RCC 7860 (cell line): ENCODE measurements around the gene TRUB2.
"Not testable (repeated sequence)": the region's sequence is repeated elsewhere in the genome, so short reads cannot be mapped to it uniquely, and the experiment has no call there.

Experiments used
- DNase-seq: peaks from one replicate; pipeline ENCODE4 v3.0.0-alpha.2; 2015; ENCODE audit warnings: low spot score
- FAIRE-seq: peaks from 2 replicates; lab custom pipeline; 2012; peaks lifted over from hg19 to GRCh38; lab: Jason Lieb, UNC

Gene TRUB2

GRCh38 chr9:128341435-128341849 is 19.2 kb upstream of the TRUB2 start:
- peak; percentile 69 for DNase-seq
- no peak for FAIRE-seq

GRCh38 chr9:128340691-128341434 is 18.6 kb upstream of the TRUB2 start:
- no peak for FAIRE-seq
- no peak for DNase-seq

- FAIRE-seq: peak; percentile 47
Measured at GRCh38 chr9:128339761-128340690, 17.8 kb upstream of the TRUB2 start, which contains the start of gene SLC27A4. Gene SLC27A4 (plus strand): TSS chr9:128340527. CDS start chr9:128343133, 2,606 bp downstream.

GRCh38 chr9:128338852-128339614 is 16.8 kb upstream of the TRUB2 start:
- not testable (repeated sequence) for DNase-seq, FAIRE-seq

More at GRCh38 chr9:128339761-128340690, 17.8 kb upstream of the TRUB2 start, which contains the start of gene SLC27A4:
- DNase-seq: peak; percentile 94

- FAIRE-seq (no peak), DNase-seq (no peak)
Measured at GRCh38 chr9:128337936-128338335, 15.7 kb upstream of the TRUB2 start.

GRCh38 chr9:128335914-128336313 is 13.7 kb upstream of the TRUB2 start:
- DNase-seq: no peak
- FAIRE-seq: no peak

GRCh38 chr9:128335161-128335560 is 12.9 kb upstream of the TRUB2 start:
- no peak for FAIRE-seq
- no peak for DNase-seq

GRCh38 chr9:128333451-128333869 is 11.2 kb upstream of the TRUB2 start:
- FAIRE-seq (no peak), DNase-seq (no peak)

GRCh38 chr9:128325629-128326028 is 3.4 kb upstream of the TRUB2 start:
- FAIRE-seq: no peak
- no peak for DNase-seq

- DNase-seq: no peak
- FAIRE-seq: no peak
Measured at GRCh38 chr9:128324401-128324800, 2.2 kb upstream of the TRUB2 start.

GRCh38 chr9:128323791-128324190 is 1.5 kb upstream of the TRUB2 start:
- DNase-seq: no peak
- no peak for FAIRE-seq

GRCh38 chr9:128323212-128323730 is 1.0 kb upstream of the TRUB2 start:
- DNase-seq (no peak), FAIRE-seq (no peak)

- FAIRE-seq: no peak
- no peak for DNase-seq
Measured at GRCh38 chr9:128321879-128322403, 306 bp downstream of the TRUB2 start.

- FAIRE-seq: no peak
- no peak for DNase-seq
Measured at GRCh38 chr9:128321343-128321742, 904 bp downstream of the TRUB2 start.

- DNase-seq: no peak
- no peak for FAIRE-seq
Measured at GRCh38 chr9:128317629-128318028, 4.6 kb downstream of the TRUB2 start.

GRCh38 chr9:128316421-128316820 is 5.8 kb downstream of the TRUB2 start:
- FAIRE-seq (no peak), DNase-seq (no peak)

GRCh38 chr9:128314697-128315096 is 7.5 kb downstream of the TRUB2 start:
- FAIRE-seq (no peak), DNase-seq (no peak)

GRCh38 chr9:128310461-128310860 is 11.8 kb downstream of the TRUB2 start:
- no peak for DNase-seq
- no peak for FAIRE-seq

GRCh38 chr9:128309551-128309950 is 12.7 kb downstream of the TRUB2 start:
- no peak for FAIRE-seq
- no peak for DNase-seq

GRCh38 chr9:128304971-128305288 is 17.3 kb downstream of the TRUB2 start:
- no peak for DNase-seq

More at GRCh38 chr9:128304971-128305288, 17.3 kb downstream of the TRUB2 start:
- no peak for FAIRE-seq
